GM23338 (cell line): Measurements from ENCODE around the gene TMEM209. TPM values are rescaled to one million over a fixed set of nuclear protein-coding genes. Genes with fewer than 3 reads are reported as not detected.
"Not testable (repeated sequence)": the region's sequence is repeated elsewhere in the genome, so short reads cannot be mapped to it uniquely, and the experiment has no call there.

Experiments
- ATAC-seq: fragments of 200-7000 bp; cut with Tn5 transposase; 3 replicates; pipeline ENCODE4 v1.9.1; 2020
- DNase-seq: peaks from one replicate; pipeline ENCODE4 v3.0.0-alpha.2; 2015; ENCODE audit warnings: low spot score
- H2AFZ ChIP-seq: fragments of 200-600 bp; sonication (generic); 2 replicates; pipeline ENCODE4 v1.8.0; 2016; ENCODE audit warnings: antibody characterized with exemption, mild to moderate bottlenecking, moderate library complexity
- H3F3A ChIP-seq: fragments of 200-600 bp; sonication (generic); replicated peaks from 2 replicates; pipeline ENCODE4 v1.8.0; 2017; ENCODE audit warnings: antibody characterized with exemption, mixed run types, low read depth
- H3K27ac ChIP-seq: fragments of 200-600 bp; sonication (generic); 2 replicates; pipeline ENCODE4 v1.6.1; 2016; ENCODE audit warnings: low read depth
- H3K27me3 ChIP-seq: fragments of 200-600 bp; sonication (generic); 2 replicates; pipeline ENCODE4 v1.8.0; 2016; ENCODE audit warnings: mild to moderate bottlenecking, mixed run types, moderate library complexity; ENCODE audit not compliant: insufficient read depth
- H3K36me3 ChIP-seq: fragments of 200-600 bp; sonication (generic); 2 replicates; pipeline ENCODE4 v1.8.0; 2016; ENCODE audit warnings: mild to moderate bottlenecking; ENCODE audit not compliant: insufficient read depth
- H3K4me1 ChIP-seq: fragments of 200-600 bp; sonication (generic); 2 replicates; pipeline ENCODE4 v1.8.0; 2016; ENCODE audit warnings: mild to moderate bottlenecking, moderate library complexity; ENCODE audit not compliant: insufficient read depth
- H3K4me2 ChIP-seq: fragments of 200-600 bp; sonication (generic); 2 replicates; pipeline ENCODE4 v1.7.1; 2017; ENCODE audit warnings: mixed run types
- H3K4me3 ChIP-seq: fragments of 200-600 bp; sonication (generic); 2 replicates; pipeline ENCODE4 v1.6.1; 2016; ENCODE audit warnings: mixed run types
- H3K79me2 ChIP-seq: fragments of 200-600 bp; sonication (generic); replicated peaks from 2 replicates; pipeline ENCODE4 v1.8.0; 2017; ENCODE audit warnings: mild to moderate bottlenecking; ENCODE audit not compliant: insufficient read depth
- H3K9me2 ChIP-seq: fragments of 200-600 bp; sonication (generic); 2 replicates; pipeline ENCODE4 v1.8.0; 2017; ENCODE audit not compliant: insufficient read depth
- H4K20me1 ChIP-seq: fragments of 200-600 bp; sonication (generic); replicated peaks from 2 replicates; pipeline ENCODE4 v1.8.0; 2017; ENCODE audit warnings: mild to moderate bottlenecking; ENCODE audit not compliant: insufficient read depth
- H3K27ac Mint-ChIP-seq: 2 replicates; pipeline ENCODE4 v1.8.0; 2020; ENCODE audit warnings: inconsistent platforms, mild to moderate bottlenecking, moderate library complexity, mixed read lengths
- H3K27me3 Mint-ChIP-seq: 3 replicates; pipeline ENCODE4 v1.8.0; 2022; ENCODE audit warnings: low read depth, mild to moderate bottlenecking, moderate library complexity, mixed read lengths, inconsistent platforms; ENCODE audit not compliant: insufficient read depth, poor library complexity
- H3K36me3 Mint-ChIP-seq: 3 replicates; pipeline ENCODE4 v1.8.0; 2021; ENCODE audit warnings: low read depth, mild to moderate bottlenecking, inconsistent platforms, moderate library complexity, mixed read lengths
- H3K4me1 Mint-ChIP-seq: 3 replicates; pipeline ENCODE4 v1.8.0; 2020; ENCODE audit warnings: mild to moderate bottlenecking, inconsistent platforms, mixed read lengths
- H3K4me3 Mint-ChIP-seq: 3 replicates; pipeline ENCODE4 v1.8.0; 2021; ENCODE audit warnings: moderate library complexity, mild to moderate bottlenecking, inconsistent platforms, mixed read lengths
- H3K9me3 Mint-ChIP-seq: 3 replicates; pipeline ENCODE4 v1.8.0; 2020; ENCODE audit warnings: moderate library complexity, mild to moderate bottlenecking, inconsistent platforms, mixed read lengths
- ZNF462 ChIP-seq: fragments of 250-450 bp; sonication (Bioruptor Pico); IDR thresholded peaks from 2 replicates; pipeline ENCODE4 v1.5.0; 2020; ENCODE audit warnings: mild to moderate bottlenecking, moderate library complexity
- polyA plus RNA-seq: library from polyadenylated mRNA; unstranded; fragments of >200 nt; fragmentation: Nextera tagmentation; extraction: Ambion mirVana; gene quantifications from 2 replicates; pipeline ENCODE4 v1.2.1, GENCODE V29; 2016
- total RNA-seq: library from RNA; depleted of rRNA; stranded (reverse); fragments of >200 nt; shearing (Covaris generic); gene quantifications from 2 replicates; pipeline ENCODE4 v1.2.3, GENCODE V29; 2014

TMEM209 gene
- total and polyA plus RNA-seq, 2 experiments from 2014 or later, result 18.6 to 26.2 TPM

- no peak for TF ChIP-seq ZNF462 (CRISPR knock-in tag)
Observed at GRCh38 chr7:130254555-130254954, 49.3 kb upstream of the TMEM209 start (continued).

- H3K4me3 Mint-ChIP-seq, H3K79me2 ChIP-seq, H3K27me3 ChIP-seq, ATAC-seq, H3K27ac Mint-ChIP-seq, H3K9me2 ChIP-seq, H3F3A ChIP-seq, H3K4me1 ChIP-seq, H3K36me3 Mint-ChIP-seq, H4K20me1 ChIP-seq, DNase-seq, H3K27ac ChIP-seq, H3K4me2 ChIP-seq, H3K4me3 ChIP-seq, H3K9me3 Mint-ChIP-seq, H3K36me3 ChIP-seq, H3K27me3 Mint-ChIP-seq, H3K4me1 Mint-ChIP-seq, H2AFZ ChIP-seq: not testable (repeated sequence)
Observed at GRCh38 chr7:130249626-130250025, 44.4 kb upstream of the TMEM209 start.

GRCh38 chr7:130248842-130249241 lies 43.6 kb upstream of the TMEM209 start:
- ATAC-seq, H3K79me2 ChIP-seq, H2AFZ ChIP-seq, H3K27me3 ChIP-seq, H3K36me3 Mint-ChIP-seq, H3F3A ChIP-seq, H3K4me1 Mint-ChIP-seq, DNase-seq, H3K9me3 Mint-ChIP-seq, H3K4me3 Mint-ChIP-seq, H3K27ac ChIP-seq, H3K4me3 ChIP-seq, H3K27me3 Mint-ChIP-seq, H3K4me1 ChIP-seq, H3K36me3 ChIP-seq, H3K4me2 ChIP-seq, H3K9me2 ChIP-seq, H3K27ac Mint-ChIP-seq, H4K20me1 ChIP-seq: not testable (repeated sequence)

- H3K9me2 ChIP-seq, H3K27ac Mint-ChIP-seq, H4K20me1 ChIP-seq, DNase-seq, H3K36me3 ChIP-seq, H3K4me3 Mint-ChIP-seq, H3K4me3 ChIP-seq, H3K27ac ChIP-seq, H3K4me1 Mint-ChIP-seq, ATAC-seq, H3K36me3 Mint-ChIP-seq, H3F3A ChIP-seq, H3K4me1 ChIP-seq, H3K27me3 Mint-ChIP-seq, H3K9me3 Mint-ChIP-seq, H3K4me2 ChIP-seq, H3K27me3 ChIP-seq, H3K79me2 ChIP-seq, H2AFZ ChIP-seq: not testable (repeated sequence)
Observed at GRCh38 chr7:130246491-130246890, 41.3 kb upstream of the TMEM209 start.

- ATAC-seq, result not testable (repeated sequence)
Observed at GRCh38 chr7:130243486-130243885, 38.3 kb upstream of the TMEM209 start.

More at GRCh38 chr7:130243486-130243885, 38.3 kb upstream of the TMEM209 start:
- H3K27me3 Mint-ChIP-seq, H2AFZ ChIP-seq, H3K4me3 ChIP-seq, H3K36me3 Mint-ChIP-seq, H3K4me3 Mint-ChIP-seq, H3K36me3 ChIP-seq, H3K27ac ChIP-seq, H3K9me2 ChIP-seq, H3K4me2 ChIP-seq, DNase-seq, H3K79me2 ChIP-seq, H4K20me1 ChIP-seq, H3K4me1 ChIP-seq, H3K4me1 Mint-ChIP-seq, H3F3A ChIP-seq, H3K27ac Mint-ChIP-seq, H3K27me3 ChIP-seq, H3K9me3 Mint-ChIP-seq: not testable (repeated sequence)
